Gastroesophageal sphincter (tissue), 4 donors: Measurements from ENCODE around the gene TSPAN8. TPM values are rescaled to one million over a fixed set of nuclear protein-coding genes. Genes with fewer than 3 reads are reported as not detected.

Experiments used
- ATAC-seq: fragments of 150-250 bp; one replicate; pipeline ENCODE4 v1.9.1; 2016; ENCODE audit warnings: mild to moderate bottlenecking, moderate library complexity
- H3K27ac ChIP-seq, 4 donors: fragments of 200-600 bp; sonication (generic) in 3 of 4; 1 replicate in 3 of 4; 2 replicates in 1 of 4; pipeline ENCODE4 v1.5.1; 2016 to 2019
- H3K27me3 ChIP-seq: fragments of 200-600 bp; sonication (generic); one replicate; pipeline ENCODE4 v1.5.1; 2019
- H3K36me3 ChIP-seq, 2 donors: fragments of 200-600 bp; sonication (generic); one replicate each; pipeline ENCODE4 v1.5.1; 2019; ENCODE audit warnings: control low read depth in 1 of 2
- H3K4me1 ChIP-seq, 3 donors: fragments of 200-600 bp; sonication (generic); 1 replicate in 2 of 3; 2 replicates in 1 of 3; pipeline ENCODE4 v1.5.1; 2016 to 2019; ENCODE audit warnings: control low read depth in 2 of 3
- H3K4me3 ChIP-seq, 2 donors: fragments of 200-600 bp; sonication (generic); one replicate each; pipeline ENCODE4 v1.5.1; 2019; ENCODE audit warnings: mild to moderate bottlenecking in 1 of 2, moderate library complexity in 1 of 2
- H3K9me3 ChIP-seq, 3 donors: fragments of 200-600 bp; sonication (generic); one replicate each; pipeline ENCODE4 v1.5.1; 2017 to 2019; ENCODE audit warnings: control low read depth in 2 of 3
- EP300 ChIP-seq: sonication (generic); formaldehyde crosslinking; IDR thresholded peaks from one replicate; pipeline ENCODE4 v1.6.1; 2017; ENCODE audit warnings: antibody characterized with exemption, mild to moderate bottlenecking
- POLR2A ChIP-seq, 2 donors: fragments of 450-650 bp; IDR thresholded peaks; one replicate each; pipeline ENCODE4 v1.6.1; 2017; ENCODE audit warnings: antibody characterized with exemption in 2 of 2, mild to moderate bottlenecking in 2 of 2, moderate library complexity in 1 of 2
- POLR2AphosphoS5 ChIP-seq: sonication (generic); formaldehyde crosslinking; IDR thresholded peaks from one replicate; pipeline ENCODE4 v1.6.1; 2017; ENCODE audit warnings: antibody characterized with exemption
- WGBS, 2 donors: methylation state at CpG; one replicate each; pipeline ENCODE4 v1.1.5; 2018; ENCODE audit warnings: low coverage in 1 of 2; 5-methylcytosine and 5-hydroxymethylcytosine counted together
- total RNA-seq, 4 donors: library from RNA; depleted of rRNA; stranded (reverse); fragments of >200 nt; gene quantifications; one replicate each; pipeline ENCODE4 v1.1.0, GENCODE V29; 2016
- TF ChIP-seq, protein P1 (sequence below), 4 experiments: fragments of 200-600 bp in 2 of 4; fragments of 450-650 bp in 2 of 4; sonication (generic) in 1 of 4; IDR thresholded peaks; one replicate each; pipeline ENCODE4 v1.5.1; 2017 to 2019; ENCODE audit warnings: antibody characterized with exemption in 4 of 4, mild to moderate bottlenecking in 2 of 4, moderate library complexity in 2 of 4

TSPAN8 gene
- total RNA-seq, 4 donors from 2014 or later = 0.81 to 5.9 (median 3.3) TPM

DNA sequence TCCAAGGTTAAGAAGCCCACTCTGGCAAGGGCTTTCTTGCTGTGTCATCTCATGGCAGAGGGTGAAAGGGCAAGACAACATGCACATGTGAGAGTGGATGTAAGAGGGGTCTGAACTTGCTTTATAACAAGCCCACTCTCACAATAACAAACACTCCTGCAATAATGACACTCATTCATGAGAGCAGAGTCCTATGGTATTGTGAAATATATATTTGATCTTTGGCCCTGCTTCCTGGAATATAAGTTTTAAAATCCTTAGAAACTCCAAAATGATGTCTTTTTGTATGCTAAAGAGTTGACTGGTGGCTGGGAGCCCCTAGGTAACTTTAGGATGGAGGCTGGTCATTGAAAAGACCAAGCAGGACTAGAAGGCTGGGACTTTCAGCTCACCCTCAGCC lies 51.8 kb downstream of the TSPAN8 start:
- TF ChIP-seq POLR2AphosphoS5 (no peak), POLR2A (IDR thresholded peaks at IDR 0.05) (no peak), EP300 (no peak)
- TF ChIP-seq, protein P1, sequence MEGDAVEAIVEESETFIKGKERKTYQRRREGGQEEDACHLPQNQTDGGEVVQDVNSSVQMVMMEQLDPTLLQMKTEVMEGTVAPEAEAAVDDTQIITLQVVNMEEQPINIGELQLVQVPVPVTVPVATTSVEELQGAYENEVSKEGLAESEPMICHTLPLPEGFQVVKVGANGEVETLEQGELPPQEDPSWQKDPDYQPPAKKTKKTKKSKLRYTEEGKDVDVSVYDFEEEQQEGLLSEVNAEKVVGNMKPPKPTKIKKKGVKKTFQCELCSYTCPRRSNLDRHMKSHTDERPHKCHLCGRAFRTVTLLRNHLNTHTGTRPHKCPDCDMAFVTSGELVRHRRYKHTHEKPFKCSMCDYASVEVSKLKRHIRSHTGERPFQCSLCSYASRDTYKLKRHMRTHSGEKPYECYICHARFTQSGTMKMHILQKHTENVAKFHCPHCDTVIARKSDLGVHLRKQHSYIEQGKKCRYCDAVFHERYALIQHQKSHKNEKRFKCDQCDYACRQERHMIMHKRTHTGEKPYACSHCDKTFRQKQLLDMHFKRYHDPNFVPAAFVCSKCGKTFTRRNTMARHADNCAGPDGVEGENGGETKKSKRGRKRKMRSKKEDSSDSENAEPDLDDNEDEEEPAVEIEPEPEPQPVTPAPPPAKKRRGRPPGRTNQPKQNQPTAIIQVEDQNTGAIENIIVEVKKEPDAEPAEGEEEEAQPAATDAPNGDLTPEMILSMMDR (IDR thresholded peaks at IDR 0.05) = no peak
- peaks cover 0 to 15% (median 0%) of the 10 kb centered on the region in 3 donors for H3K9me3 ChIP-seq
- no peaks in the 10 kb centered on the region for H3K4me1 ChIP-seq
- H3K4me3 ChIP-seq = no peak overlapping the region
- H3K27ac ChIP-seq = no peak overlapping the region
- H3K36me3 ChIP-seq = no peaks in the 10 kb centered on the region
- no peak for ATAC-seq
- no peaks in the 10 kb centered on the region for H3K27me3 ChIP-seq

DNA sequence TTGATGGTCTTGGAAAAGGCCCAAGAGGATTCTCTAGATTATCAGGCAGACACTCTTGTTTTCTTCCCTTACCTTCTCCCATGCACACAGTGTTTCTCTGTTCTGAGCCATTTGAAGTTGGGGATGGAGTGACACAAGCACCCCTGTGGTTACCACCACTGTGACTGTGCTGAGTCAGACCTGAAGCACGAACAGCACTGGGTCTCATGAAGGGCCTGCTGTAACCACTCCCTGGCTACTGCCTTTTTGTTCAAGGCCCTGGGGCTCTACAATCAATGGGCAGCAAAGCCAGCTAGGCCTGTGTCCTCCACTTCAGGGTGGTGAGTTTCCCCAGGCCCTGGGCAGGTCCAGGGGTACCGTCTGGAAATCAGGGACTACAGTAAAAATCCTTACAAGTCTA lies 65.5 kb downstream of the TSPAN8 start:
- Histone ChIP-seq H3K9me3 (peaks cover 0 to 17% (median 0%) of the 10 kb centered on the region in 3 donors), H3K36me3 (no peaks in the 10 kb centered on the region), H3K27me3 (no peaks in the 10 kb centered on the region), H3K4me3 (no peak overlapping the region), H3K4me1 (no peaks in the 10 kb centered on the region), H3K27ac (no peak overlapping the region)
- ATAC-seq = no peak
- WGBS, 2 donors = 40% methylated on average over 2 of the region's 2 CpGs; no CpG with 5 or more reads in 1 of the 2 donors
- TF ChIP-seq, protein P1 (IDR thresholded peaks at IDR 0.05) = no peak
- no peak for TF ChIP-seq POLR2AphosphoS5
- no peak for TF ChIP-seq EP300
- TF ChIP-seq POLR2A (IDR thresholded peaks at IDR 0.05) = no peak

DNA sequence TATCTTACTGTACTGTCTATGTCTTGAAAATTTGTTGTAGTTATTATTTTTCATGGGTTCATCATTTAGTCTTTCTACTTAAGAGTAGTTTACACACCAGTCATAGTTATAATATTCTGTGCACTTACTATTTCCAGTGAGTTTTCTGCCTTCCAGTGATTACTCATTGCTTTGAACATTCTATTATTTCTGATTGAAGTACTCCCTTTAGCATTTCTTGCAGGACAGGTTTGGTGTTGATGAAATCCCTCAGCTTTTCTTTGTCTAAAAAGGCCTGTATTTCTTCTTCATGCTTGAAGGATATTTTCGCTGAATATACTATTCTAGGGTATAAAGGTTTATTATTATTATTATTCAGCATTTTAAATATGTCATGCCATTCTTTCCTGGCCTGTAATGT lies 66.8 kb downstream of the TSPAN8 start:
- H3K27ac ChIP-seq = no peak overlapping the region
- TF ChIP-seq POLR2A (IDR thresholded peaks at IDR 0.05) = no peak
- no peak for TF ChIP-seq EP300
- no peak for TF ChIP-seq POLR2AphosphoS5
- TF ChIP-seq, protein P1 (IDR thresholded peaks at IDR 0.05) = no peak
- H3K36me3 ChIP-seq = no peaks in the 10 kb centered on the region
- 47 to 62% methylated on average over 1 of the region's 1 CpG for whole genome bisulfite sequencing, 2 donors
- H3K4me1 ChIP-seq = no peaks in the 10 kb centered on the region
- ATAC-seq = no peak
- no peaks in the 10 kb centered on the region for H3K27me3 ChIP-seq
- no peak overlapping the region for H3K4me3 ChIP-seq
- H3K9me3 ChIP-seq = peaks cover 0 to 17% (median 0%) of the 10 kb centered on the region in 3 donors

DNA sequence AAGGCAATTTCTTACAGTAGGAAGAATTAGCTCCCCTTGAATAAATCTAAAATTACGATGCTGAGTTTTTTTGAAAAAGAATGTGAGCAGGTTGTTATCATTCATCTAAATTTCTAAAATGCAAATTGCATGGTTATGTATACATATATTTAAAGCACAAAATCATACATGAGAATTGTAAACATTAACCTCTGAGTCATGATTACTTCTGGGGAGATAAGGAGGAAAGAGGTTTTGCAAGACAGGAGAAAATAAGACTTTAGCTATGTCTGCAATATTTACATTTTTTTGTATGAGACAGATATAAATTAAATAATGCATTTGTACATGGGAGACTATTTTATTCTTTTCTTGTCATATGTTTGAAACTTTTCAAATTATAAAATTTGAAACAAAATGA lies 72.2 kb downstream of the TSPAN8 start:
- H3K27me3 ChIP-seq = no peaks in the 10 kb centered on the region
- no peaks in the 10 kb centered on the region for H3K4me1 ChIP-seq
- H3K9me3 ChIP-seq = no peaks in the 10 kb centered on the region
- WGBS, 2 donors = 50 to 83% methylated on average over 1 of the region's 1 CpG
- H3K27ac ChIP-seq = no peak overlapping the region
- no peak for ATAC-seq
- TF ChIP-seq POLR2AphosphoS5 = no peak
- TF ChIP-seq, protein P1 (IDR thresholded peaks at IDR 0.05) = no peak
- no peak for TF ChIP-seq POLR2A (IDR thresholded peaks at IDR 0.05)
- TF ChIP-seq EP300 = no peak
- no peaks in the 10 kb centered on the region for H3K36me3 ChIP-seq
- no peak overlapping the region for H3K4me3 ChIP-seq

DNA sequence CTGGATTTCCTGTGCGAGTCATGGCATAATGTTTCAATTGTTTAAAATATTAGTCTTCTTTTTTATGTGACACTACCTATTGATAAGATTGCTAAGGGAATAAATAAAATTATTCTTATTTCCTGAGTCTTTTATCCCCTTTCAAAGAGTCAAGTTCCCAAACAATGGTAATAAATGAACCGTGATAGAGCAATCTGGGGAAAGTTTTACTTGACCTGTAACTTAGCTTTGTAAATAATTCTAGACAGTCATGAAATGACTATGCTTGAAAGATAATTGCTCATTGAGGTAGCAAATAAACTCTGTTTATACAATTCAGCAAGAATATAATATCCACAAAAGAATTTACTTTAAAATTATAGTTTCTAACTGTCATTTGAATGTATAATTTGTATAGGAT lies 82.1 kb downstream of the TSPAN8 start:
- WGBS, 2 donors = 52 to 69% methylated on average over 2 of the region's 2 CpGs
- Histone ChIP-seq H3K27ac (no peak overlapping the region), H3K4me3 (no peak overlapping the region), H3K27me3 (no peaks in the 10 kb centered on the region), H3K4me1 (no peaks in the 10 kb centered on the region), H3K9me3 (no peaks in the 10 kb centered on the region), H3K36me3 (no peaks in the 10 kb centered on the region)
- TF ChIP-seq POLR2A (IDR thresholded peaks at IDR 0.05) (no peak), POLR2AphosphoS5 (no peak), EP300 (no peak)
- TF ChIP-seq, protein P1 (IDR thresholded peaks at IDR 0.05) = no peak
- no peak for ATAC-seq

Other genes with a start within 250 kb of the TSPAN8 start
- gene PTPRR, start 237.3 kb downstream of the TSPAN8 start, total RNA-seq = under 1 TPM; 0.12 to 0.67 (median 0.45) TPM